Right ventricle myocardium inferior (tissue), 1 donor: Measurements from ENCODE around the gene SPATA2L. TPM values are rescaled to one million over a fixed set of nuclear protein-coding genes. Genes with fewer than 3 reads are reported as not detected.
"Not testable (repeated sequence)": the region's sequence is repeated elsewhere in the genome, so short reads cannot be mapped to it uniquely, and the experiment has no call there.

Experiments
- ATAC-seq: fragments of 200-7000 bp; cut with Tn5 transposase; one replicate; pipeline ENCODE4 v1.9.1; 2020; ENCODE audit warnings: mild to moderate bottlenecking, moderate library complexity
- DNase-seq: peaks from one replicate; pipeline ENCODE4 v3.0.0; 2021; ENCODE audit errors: missing footprints
- intact Hi-C: fragments of 100-400 bp; cut with DNase I; formaldehyde crosslinking; loops from one replicate; pipeline ENCODE4 v1.11.0; 2022
- total RNA-seq: library from RNA; stranded (reverse); fragmentation: NEBNext Ultra II Directional; extraction: Animal tissue kit (Norgen Biotek cat#: 25700); gene quantifications from one replicate; pipeline ENCODE4 v1.2.1, GENCODE V29; 2021
- donor health status: DM: no; HTN: yes; CAD: no; lungs with severe emphysema.

SPATA2L gene
- total RNA-seq, 1 donor from 2014 or later = 3.4 TPM

GRCh38 chr16:89695086-89695874, 6.2 kb downstream of the SPATA2L start:
- ATAC-seq = no peak
- intact Hi-C loops = no loop called here

GRCh38 chr16:89694784-89695085, 6.8 kb downstream of the SPATA2L start:
- DNase-seq, intact Hi-C loops, ATAC-seq: not testable (repeated sequence)

More at GRCh38 chr16:89695086-89695874, 6.2 kb downstream of the SPATA2L start:
- DNase-seq = no peak

GRCh38 chr16:89693931-89694783, 7.3 kb downstream of the SPATA2L start:
- DNase-seq (no peak), ATAC-seq (no peak)
- intact Hi-C loops = no loop called here

- DNase-seq = peak; percentile 62
- intact Hi-C loops = no loop called here
- ATAC-seq = no peak
These were observed 8.2 kb downstream of the SPATA2L start for GRCh38 chr16:89693289-89693731.

GRCh38 chr16:89691986-89692569, 9.4 kb downstream of the SPATA2L start:
- ATAC-seq (no peak), DNase-seq (peak; percentile 42)
- intact Hi-C loops = no loop called here

GRCh38 chr16:89691231-89691985, 10.1 kb downstream of the SPATA2L start:
- ATAC-seq = no peak
- intact Hi-C loops = no loop called here
- DNase-seq = peak; percentile 37

GRCh38 chr16:89690392-89690901, 11.1 kb downstream of the SPATA2L start:
- ATAC-seq (no peak), DNase-seq (peak; percentile 28)
- intact Hi-C loops = no loop called here

GRCh38 chr16:89689621-89690020, 11.9 kb downstream of the SPATA2L start:
- not testable (repeated sequence) for ATAC-seq

GRCh38 chr16:89689142-89689541, 12.4 kb downstream of the SPATA2L start:
- intact Hi-C loops = no loop called here
- ATAC-seq (no peak), DNase-seq (no peak)

More at GRCh38 chr16:89689621-89690020, 11.9 kb downstream of the SPATA2L start:
- DNase-seq, intact Hi-C loops: not testable (repeated sequence)

- ATAC-seq = no peak
- intact Hi-C loops = no loop called here
- no peak for DNase-seq
These were observed 13.1 kb downstream of the SPATA2L start for GRCh38 chr16:89688395-89688794.

GRCh38 chr16:89687092-89687940, 14.2 kb downstream of the SPATA2L start:
- ATAC-seq (no peak), DNase-seq (no peak)
- intact Hi-C loops = no loop called here

GRCh38 chr16:89686520-89687091, 14.9 kb downstream of the SPATA2L start, which contains the start of gene CDK10:
Gene CDK10 (plus strand): TSS chr16:89686689. CDS start chr16:89686711, 22 bp downstream.
- peak; percentile 90 for ATAC-seq

GRCh38 chr16:89685916-89686315, 15.6 kb downstream of the SPATA2L start:
- ATAC-seq (no peak), DNase-seq (no peak)
- intact Hi-C loops = no loop called here

More at GRCh38 chr16:89686520-89687091, 14.9 kb downstream of the SPATA2L start, which contains the start of gene CDK10:
- DNase-seq = peak; percentile 90
- intact Hi-C loops = no loop called here

- ATAC-seq (no peak), DNase-seq (no peak)
- intact Hi-C loops = no loop called here
These were observed 23.2 kb downstream of the SPATA2L start for GRCh38 chr16:89678258-89678657.

GRCh38 chr16:89672177-89672941, 29.1 kb downstream of the SPATA2L start:
- ATAC-seq (no peak), DNase-seq (no peak)
- intact Hi-C loops = no loop called here

- ATAC-seq, intact Hi-C loops, DNase-seq: not testable (repeated sequence)
These were observed 29.9 kb downstream of the SPATA2L start for GRCh38 chr16:89671565-89671964.
